GM19099 (cell line): ENCODE results near the gene SLC9A3.

Experiments
- POLR2A ChIP-seq: IDR thresholded peaks from 3 replicates; pipeline ENCODE4 v1.6.1; 2011; ENCODE audit warnings: low read depth; ENCODE audit not compliant: insufficient read length; ENCODE audit errors: extremely low read depth

Gene SLC9A3

DNA sequence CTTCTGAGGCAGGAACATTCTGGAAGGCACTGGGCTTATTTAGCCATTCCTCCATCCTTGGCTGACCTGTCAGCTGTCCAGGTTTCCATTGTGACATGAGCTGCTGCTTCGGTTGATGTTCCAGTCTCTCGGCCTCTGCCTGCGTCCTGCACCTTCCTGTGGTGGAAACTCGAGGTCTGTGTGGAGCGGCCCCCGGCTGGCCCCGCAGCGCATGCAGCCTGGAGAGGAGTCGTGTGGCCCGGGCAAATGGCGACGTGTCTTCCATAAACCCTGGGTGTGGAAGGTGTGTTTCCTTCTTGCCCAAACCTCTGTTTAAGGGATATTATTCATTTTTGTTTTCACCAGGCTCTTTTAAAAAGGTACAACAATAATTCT is 36.5 kb upstream of the SLC9A3 start:
- TF ChIP-seq POLR2A = no peak

DNA sequence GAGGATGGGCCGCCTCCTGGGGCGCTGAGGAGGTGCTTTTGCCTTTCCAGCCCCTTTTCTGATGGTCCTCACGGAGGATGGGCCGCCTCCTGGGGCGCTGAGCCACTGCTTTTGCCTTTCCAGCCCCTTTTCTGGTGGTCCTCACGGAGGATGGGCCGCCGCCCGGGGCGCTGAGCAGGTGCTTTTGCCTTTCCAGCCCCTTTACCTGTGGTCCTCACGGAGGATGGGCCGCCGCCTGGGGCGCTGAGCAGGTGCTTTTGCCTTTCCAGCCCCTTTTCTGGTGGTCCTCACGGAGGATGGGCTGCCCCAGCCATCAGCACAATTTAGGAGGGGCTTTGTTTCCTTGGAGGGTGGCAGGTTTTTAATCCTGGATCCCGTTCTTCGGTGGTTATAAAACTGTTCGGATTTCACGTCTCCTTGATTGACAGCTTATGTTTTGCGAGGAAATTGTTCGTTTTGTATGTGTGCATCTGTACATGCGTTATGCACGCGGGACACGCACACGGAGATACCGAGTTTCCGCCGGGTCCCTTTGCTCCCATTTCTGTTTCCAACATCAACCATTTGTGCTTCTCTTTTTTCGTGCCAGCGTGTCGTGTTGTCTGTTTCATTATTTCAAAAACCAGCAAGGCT is 34.7 kb upstream of the SLC9A3 start:
- no peak for TF ChIP-seq POLR2A

DNA sequence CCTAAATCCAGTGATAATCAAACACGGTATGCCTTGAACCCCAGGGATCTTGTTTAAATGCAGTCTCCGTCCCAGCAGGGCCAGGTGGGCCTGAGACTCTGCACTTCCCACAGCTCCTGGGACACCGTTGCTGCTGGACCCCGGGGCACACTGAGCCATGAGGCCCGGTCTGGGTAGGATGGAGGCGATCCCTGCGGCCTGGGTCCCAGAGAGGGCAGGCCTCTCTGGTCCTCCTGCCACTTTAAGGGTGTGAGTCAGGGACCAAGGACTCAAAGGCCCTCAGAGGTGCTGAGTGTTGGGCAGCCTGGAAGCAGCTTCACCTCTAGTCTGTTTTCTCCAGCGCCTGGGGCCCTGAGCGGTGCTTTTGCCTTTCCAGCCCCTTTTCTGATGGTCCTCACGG is 34.1 kb upstream of the SLC9A3 start:
- TF ChIP-seq POLR2A = no peak

DNA sequence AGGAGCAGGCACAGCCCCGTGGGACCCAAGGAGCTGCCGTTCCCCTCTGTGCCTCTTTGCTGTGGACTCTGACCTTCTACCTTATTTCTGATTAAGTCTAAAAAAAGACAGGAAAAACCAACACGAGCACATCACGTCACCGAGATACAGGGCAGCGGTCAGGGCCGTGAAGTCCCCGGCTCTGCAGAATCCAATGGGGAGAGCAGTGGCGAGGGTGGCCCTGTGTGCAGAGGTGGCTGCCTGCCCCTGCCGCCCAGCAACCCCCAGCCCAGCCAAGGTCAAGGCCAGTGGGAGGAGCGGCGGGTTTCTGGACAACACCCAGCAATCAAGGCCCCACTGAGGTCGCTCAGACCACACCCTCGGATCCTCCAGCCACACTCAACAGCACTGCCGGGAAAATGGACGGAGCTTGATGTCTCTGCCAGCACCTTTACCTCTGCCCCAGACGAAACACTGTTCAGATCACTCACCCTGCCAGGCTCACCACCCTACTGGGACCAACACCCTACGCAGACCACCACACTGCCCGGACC is 32.7 kb upstream of the SLC9A3 start:
- no peak for TF ChIP-seq POLR2A

DNA sequence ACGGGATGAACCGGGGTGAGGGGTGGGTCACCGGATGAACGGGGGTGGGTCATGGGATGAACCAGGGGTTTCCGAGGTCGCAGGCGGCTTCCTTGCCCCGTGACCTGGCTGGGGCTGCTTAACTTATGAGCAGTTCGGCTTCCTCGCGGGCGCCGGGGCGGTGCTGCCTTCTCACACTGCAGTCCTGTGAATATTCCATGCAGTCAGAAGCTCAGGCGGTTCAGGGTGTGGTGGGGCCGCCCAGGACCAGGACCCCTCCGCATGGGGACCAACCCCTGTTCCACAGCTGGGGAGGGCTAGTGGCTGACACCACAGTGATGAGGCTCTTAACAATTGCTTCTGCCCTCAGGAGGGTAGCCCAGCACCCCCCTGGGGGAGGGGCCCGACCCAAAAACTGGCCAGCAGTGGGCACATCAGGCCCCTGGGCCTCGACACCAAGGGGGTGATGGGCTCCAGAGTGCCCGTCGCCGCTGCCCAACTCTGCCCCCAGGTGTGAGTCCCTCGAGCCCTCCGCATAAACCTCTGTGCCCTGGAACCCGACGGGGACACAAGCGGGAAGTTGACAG is 30.9 kb upstream of the SLC9A3 start:
- TF ChIP-seq POLR2A = no peak

DNA sequence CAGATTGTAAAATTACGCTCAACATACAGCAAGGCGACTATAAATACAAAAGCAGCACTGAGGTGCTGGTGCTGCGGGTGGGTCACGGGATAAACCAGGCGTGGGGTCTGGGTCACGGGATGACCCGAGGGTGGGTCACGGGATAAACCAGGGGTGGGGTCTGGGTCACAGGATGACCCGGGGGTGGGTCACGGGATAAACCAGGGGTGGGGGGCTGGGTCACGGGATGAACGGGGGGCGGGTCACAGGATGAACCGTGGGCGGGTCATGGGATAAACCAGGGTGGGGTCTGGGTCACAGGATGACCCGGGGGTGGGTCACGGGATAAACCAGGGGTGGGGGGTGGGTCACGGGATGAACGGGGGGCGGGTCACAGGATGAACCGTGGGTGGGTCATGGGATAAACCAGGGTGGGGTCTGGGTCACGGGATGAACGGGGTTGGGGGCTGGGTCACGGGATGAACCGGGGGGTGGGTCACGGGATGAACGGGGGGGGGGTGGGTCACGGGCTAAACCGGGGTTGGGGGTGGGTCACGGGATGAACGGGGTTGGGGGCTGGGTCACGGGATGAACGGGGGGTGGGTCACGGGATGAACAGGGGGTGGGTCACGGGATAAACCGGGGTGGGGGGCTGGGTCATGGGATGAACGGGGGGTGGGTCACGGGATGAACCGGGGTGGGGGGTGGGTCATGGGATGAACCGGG is 30.2 kb upstream of the SLC9A3 start:
- TF ChIP-seq POLR2A = no peak

DNA sequence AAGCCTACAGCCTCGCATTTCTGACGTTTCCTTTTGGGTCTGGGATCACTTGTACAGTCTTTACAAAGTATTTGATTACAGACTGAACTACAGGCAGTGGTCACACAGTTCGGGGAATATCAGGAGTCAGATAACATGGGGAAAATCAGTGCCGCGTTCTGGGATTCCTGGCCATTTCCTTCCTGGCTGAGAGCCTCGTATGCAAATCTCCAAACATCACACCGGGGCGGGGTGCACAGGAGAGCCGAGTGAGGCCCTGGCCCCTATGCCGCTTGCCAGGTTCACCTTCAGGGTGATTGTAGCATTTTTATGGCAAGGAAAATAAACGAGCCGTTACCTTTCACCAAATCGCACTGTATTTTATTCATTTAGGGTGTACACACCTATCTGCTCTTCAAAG is 29.6 kb upstream of the SLC9A3 start:
- TF ChIP-seq POLR2A = no peak

DNA sequence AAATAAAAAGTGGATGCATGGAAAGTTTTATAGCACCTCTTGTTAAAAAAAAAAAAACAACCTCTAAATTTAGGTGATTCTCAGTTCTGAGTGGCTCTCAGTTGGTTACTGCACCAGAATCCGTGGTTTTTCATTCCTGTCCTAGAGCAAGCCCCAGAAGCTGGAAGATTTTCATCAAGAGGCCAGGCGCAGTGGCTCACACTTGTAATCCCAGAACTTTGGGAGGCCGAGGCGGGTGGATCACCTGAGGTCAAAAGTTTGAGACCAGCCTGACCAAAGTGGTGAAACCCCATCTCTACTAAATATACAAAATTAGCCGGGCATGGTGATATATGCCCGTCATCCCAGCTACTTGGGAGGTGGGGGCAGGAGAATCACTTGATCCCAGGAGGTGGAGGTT is 27.2 kb upstream of the SLC9A3 start:
- no peak for TF ChIP-seq POLR2A

DNA sequence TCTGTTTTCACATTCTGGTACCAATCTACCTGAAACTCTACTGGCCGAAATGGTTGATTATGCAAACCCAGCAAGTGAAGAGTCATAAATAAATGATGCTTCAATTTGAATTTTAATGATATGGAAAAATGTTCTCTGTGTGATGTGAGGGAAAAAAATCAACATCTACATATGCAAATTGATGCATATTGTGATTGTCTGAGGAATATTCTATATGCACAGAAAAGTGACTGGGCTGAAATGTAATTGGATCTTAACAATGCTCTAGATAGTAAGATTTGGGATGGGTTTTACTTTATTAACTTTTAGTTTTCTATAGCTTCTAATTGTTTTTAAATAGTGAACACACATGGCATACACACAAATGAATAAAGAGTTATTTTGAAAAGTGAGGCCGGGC is 25.0 kb upstream of the SLC9A3 start:
- TF ChIP-seq POLR2A = no peak

DNA sequence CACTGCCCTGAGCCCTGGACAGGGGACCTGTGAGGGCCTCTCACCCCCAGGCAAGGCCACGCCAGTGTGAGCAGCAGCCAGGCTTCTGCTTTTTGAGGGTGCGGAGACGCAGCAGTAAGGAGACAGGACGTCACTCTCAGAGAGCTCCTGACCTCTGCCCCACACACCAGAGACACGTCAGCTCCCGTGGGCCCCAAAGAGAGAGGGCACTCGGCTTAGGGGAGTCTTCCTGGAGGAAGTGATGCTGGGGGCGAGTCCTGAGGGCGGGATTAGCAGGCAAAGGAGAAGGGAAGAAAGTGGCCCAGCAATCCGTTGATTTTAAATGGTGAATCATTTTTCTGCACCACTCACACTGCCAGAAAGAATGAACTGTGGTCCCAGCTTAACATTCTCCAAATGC is 24.0 kb upstream of the SLC9A3 start:
- TF ChIP-seq POLR2A = no peak

DNA sequence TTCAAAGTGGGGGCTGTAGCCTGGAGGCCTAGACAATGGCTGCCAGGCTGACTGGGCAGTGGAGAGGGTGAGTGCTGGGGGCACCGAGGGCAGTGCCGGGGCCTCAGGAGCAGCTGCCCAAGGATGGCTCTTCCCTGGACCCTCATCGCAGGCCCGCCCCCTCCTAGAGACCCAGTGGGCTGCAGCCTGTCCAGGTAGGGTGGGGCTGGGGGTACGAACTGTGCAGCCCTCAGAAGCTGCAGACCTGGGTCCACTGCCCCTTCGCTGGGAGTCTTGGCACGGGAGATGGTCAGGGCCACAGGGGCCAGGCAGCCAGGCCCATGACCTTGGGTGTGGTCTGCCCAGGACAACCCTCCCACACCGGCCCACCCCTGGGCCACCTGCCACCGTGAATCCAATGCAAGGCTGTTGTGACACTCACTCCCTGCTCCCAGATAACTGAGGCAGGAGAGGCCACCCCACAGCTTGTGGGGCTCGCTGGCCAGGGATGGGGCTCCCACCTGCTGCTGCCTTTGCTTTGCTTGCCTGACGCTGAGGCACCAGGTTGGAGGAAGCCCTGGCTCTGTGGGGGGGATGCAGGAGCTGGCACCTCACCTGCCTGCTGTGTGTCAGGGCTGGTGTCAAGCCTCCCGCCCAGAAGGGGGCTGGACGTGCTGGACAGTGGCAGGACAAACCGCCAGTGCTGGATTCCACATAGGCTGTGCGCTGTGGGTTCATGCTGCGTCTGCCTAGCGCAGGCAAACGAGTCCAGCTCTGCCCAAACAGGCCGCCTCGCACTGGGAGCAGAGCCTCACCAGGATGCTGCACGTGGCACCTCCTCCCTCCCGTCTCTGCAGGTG is 23.1 kb upstream of the SLC9A3 start:
- TF ChIP-seq POLR2A = no peak

DNA sequence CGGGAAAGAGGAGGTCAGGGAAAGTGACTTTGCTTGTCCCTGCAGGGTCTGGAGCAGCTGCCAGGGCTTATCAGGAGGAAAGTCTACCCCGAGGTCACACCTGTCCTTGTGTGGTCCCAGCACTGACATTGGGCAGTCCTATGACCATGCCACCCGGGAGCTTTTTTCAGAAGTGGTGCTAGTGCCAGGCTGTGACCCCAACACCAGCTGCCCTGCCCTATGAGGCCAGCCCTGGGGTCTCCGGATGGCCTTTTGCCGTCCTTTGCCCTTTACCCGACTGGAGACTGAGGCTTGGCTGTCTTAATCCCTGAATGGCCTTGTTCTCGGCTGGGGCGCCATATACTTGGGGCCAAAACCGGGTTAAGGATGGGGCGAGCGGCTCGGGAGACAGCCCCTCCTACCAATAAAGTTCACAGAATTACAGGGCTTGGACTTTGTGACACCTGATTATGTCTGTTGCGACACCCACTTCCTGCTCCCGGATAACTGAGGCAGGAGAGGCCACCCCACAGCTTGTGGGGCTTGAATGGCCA is 22.2 kb upstream of the SLC9A3 start:
- no peak for TF ChIP-seq POLR2A

DNA sequence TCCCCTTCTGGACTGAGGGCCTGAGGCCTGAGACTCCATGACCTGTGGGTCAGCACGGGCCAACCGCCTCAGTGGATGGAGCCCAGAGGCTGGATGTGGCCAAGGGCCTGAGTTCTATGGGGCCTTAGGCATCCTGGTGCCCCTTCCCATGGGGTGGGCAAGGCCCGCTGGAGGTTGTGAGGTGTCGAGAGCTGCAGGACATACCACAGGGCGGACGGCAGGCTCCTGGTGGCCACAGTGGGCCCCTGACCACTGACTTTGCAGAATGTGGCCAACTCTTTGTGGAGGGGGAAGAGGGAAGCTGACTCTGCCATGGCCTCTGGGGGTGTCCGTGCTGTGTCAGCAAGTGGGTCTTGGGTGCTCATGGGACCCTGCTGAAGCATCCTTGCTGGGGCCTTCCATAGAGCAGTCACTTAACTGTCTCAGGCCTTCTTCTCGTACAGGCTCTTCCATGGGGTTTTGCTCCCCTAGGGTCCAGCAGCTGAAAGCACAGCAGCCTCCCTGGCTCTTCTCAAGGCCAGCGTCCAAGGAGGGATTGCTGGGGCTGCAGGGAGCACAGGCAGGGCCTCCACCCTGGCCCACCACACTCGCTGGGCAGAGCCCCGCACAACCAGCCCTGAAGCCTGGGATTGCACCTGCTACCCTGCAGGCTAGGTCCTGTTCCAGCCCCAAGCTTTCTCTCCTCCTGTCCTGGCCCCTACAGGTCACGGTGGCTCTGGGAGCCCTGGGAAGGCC is 21.6 kb upstream of the SLC9A3 start:
- TF ChIP-seq POLR2A = no peak

DNA sequence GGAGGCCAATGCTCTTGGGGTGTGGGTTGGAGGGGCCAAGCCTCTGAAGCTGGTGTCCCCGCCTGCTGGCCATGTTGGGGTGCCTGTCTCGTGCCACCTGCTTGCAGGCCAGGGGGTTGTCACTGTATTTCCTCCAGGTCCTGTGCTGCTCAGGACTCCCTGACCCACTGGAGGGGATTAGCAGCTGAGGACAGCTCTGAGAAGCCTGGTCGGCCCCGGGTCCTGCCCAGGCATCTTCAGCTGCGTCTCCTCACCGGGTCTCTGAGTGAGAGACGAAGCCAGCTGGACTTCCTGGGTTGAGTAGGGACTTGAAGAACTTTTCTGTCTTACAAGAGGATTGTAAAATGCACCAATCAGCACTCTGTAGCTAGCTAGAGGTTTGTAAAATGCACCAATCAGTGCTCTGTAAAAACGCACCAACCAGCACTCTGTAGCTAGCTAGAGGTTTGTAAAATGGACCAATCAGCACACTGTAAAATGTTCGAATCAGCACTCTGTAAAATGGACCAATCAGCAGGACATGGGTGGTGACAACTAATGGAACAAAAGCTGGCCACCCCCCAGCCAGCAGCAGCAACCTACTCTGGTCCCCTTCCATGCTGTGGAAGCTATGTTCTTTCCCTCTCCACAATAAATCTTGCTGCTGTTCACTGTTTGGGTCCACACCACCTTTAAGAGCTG is 20.6 kb upstream of the SLC9A3 start:
- no peak for TF ChIP-seq POLR2A
